OCI-LY3 (cell line): ENCODE results near the gene HIVEP3.

Source experiments
- H2AFZ ChIP-seq: fragments of 200-600, 300-600 bp; shearing (Covaris generic); 2 replicates; pipeline ENCODE4 v1.6.0; 2014; ENCODE audit warnings: antibody characterized with exemption, low read depth, low read length
- H3K27ac ChIP-seq: fragments of 200-600, 300-600 bp; sonication (generic); 2 replicates; pipeline ENCODE4 v1.5.1; 2014; ENCODE audit warnings: mild to moderate bottlenecking, low read length, moderate library complexity, mixed read lengths
- H3K27me3 ChIP-seq: fragments of 200-600, 300-600 bp; sonication (generic); 2 replicates; pipeline ENCODE4 v1.6.1; 2014; ENCODE audit warnings: low read depth, low read length, mixed read lengths
- H3K36me3 ChIP-seq: fragments of 200-600, 300-600 bp; sonication (generic); replicated peaks from 2 replicates; pipeline ENCODE3; 2014; ENCODE audit warnings: low read depth, low read length, mixed read lengths
- H3K4me1 ChIP-seq: fragments of 300-600, 200-600 bp; sonication (generic); 2 replicates; pipeline ENCODE4 v1.6.1; 2014; ENCODE audit warnings: low read length, mixed read lengths
- H3K4me2 ChIP-seq: fragments of 200-600, 300-600 bp; sonication (generic); 2 replicates; pipeline ENCODE4 v1.6.1; 2014; ENCODE audit warnings: low read length, mixed read lengths
- H3K4me3 ChIP-seq: fragments of 300-600, 200-600 bp; sonication (generic); 2 replicates; pipeline ENCODE4 v1.5.1; 2014; ENCODE audit warnings: antibody characterized with exemption, mild to moderate bottlenecking, low read length, moderate library complexity
- H3K79me2 ChIP-seq: fragments of 300-600, 200-600 bp; shearing (Covaris generic); 2 replicates; pipeline ENCODE4 v1.6.1; 2014; ENCODE audit warnings: mild to moderate bottlenecking, low read length, mixed read lengths
- H3K9ac ChIP-seq: fragments of 300-600, 200-600 bp; shearing (Covaris generic); 2 replicates; pipeline ENCODE4 v1.6.0; 2014; ENCODE audit warnings: mild to moderate bottlenecking, low read length, moderate library complexity
- H3K9me3 ChIP-seq: fragments of 200-600, 300-600 bp; shearing (Covaris generic); 2 replicates; pipeline ENCODE4 v1.6.1; 2014; ENCODE audit warnings: low read length, mixed read lengths; ENCODE audit not compliant: insufficient read depth
- H4K20me1 ChIP-seq: fragments of 200-600, 300-600 bp; sonication (generic); 2 replicates; pipeline ENCODE4 v1.6.1; 2016; ENCODE audit warnings: low read length, mixed read lengths; ENCODE audit not compliant: insufficient read depth
- CTCF ChIP-seq: fragments of 200-600, 300-600 bp; sonication (generic); IDR thresholded peaks from 2 replicates; pipeline ENCODE4 v1.5.1; 2014; ENCODE audit warnings: antibody characterized with exemption, low read length, low read depth
- EZH2phosphoT487 ChIP-seq: fragments of 200-600 bp; shearing (Covaris generic); IDR thresholded peaks from 2 replicates; pipeline ENCODE4 v1.6.1; 2018; ENCODE audit warnings: antibody characterized with exemption, mixed run types, low read depth

Gene HIVEP3

GRCh38 chr1:41627491-41628280, 291.0 kb downstream of the HIVEP3 start:
- Histone ChIP-seq H3K9me3 (no peaks in the 10 kb centered on the region), H3K36me3 (peaks cover 48% of the 10 kb centered on the region), H3K4me2 (no peak overlapping the region), H2AFZ (no peak overlapping the region), H3K9ac (no peak overlapping the region), H3K79me2 (peaks cover 99% of the 10 kb centered on the region), H3K27ac (no peak overlapping the region), H3K4me1 (peaks cover 38% of the 10 kb centered on the region), H3K4me3 (no peak overlapping the region), H4K20me1 (peaks cover 92% of the 10 kb centered on the region), H3K27me3 (no peaks in the 10 kb centered on the region)
- no peak for TF ChIP-seq EZH2phosphoT487
- TF ChIP-seq CTCF = no peak

- Histone ChIP-seq H3K4me1 (peaks cover 42% of the 10 kb centered on the region), H3K9me3 (no peaks in the 10 kb centered on the region), H3K4me3 (no peak overlapping the region), H3K27ac (0 out of 2 replicates have a peak overlapping the region, but pooled peaks have one; percentile 14), H4K20me1 (peaks cover 92% of the 10 kb centered on the region), H3K27me3 (no peaks in the 10 kb centered on the region), H2AFZ (no peak overlapping the region), H3K79me2 (peaks cover 99% of the 10 kb centered on the region), H3K36me3 (peaks cover 45% of the 10 kb centered on the region), H3K9ac (no peak overlapping the region), H3K4me2 (no peak overlapping the region)
- TF ChIP-seq EZH2phosphoT487 = no peak
- no peak for TF ChIP-seq CTCF
Measured at GRCh38 chr1:41626616-41627375, 291.9 kb downstream of the HIVEP3 start.

GRCh38 chr1:41626146-41626545, 292.6 kb downstream of the HIVEP3 start:
- peaks cover 42% of the 10 kb centered on the region for H3K4me1 ChIP-seq
- H3K79me2 ChIP-seq = peaks cover 99% of the 10 kb centered on the region
- H3K36me3 ChIP-seq = peaks cover 41% of the 10 kb centered on the region
- no peak overlapping the region for H3K4me2 ChIP-seq
- TF ChIP-seq CTCF (no peak), EZH2phosphoT487 (no peak)
- no peak overlapping the region for H3K9ac ChIP-seq
- H3K9me3 ChIP-seq = no peaks in the 10 kb centered on the region
- no peak overlapping the region for H2AFZ ChIP-seq
- peaks cover 92% of the 10 kb centered on the region for H4K20me1 ChIP-seq
- no peaks in the 10 kb centered on the region for H3K27me3 ChIP-seq
- H3K27ac ChIP-seq = 0 out of 2 replicates have a peak overlapping the region, but pooled peaks have one; percentile 14
- H3K4me3 ChIP-seq = no peak overlapping the region

GRCh38 chr1:41623736-41624135, 295.0 kb downstream of the HIVEP3 start:
- H3K36me3 ChIP-seq = peaks cover 44% of the 10 kb centered on the region
- H3K27me3 ChIP-seq = no peaks in the 10 kb centered on the region
- no peak for TF ChIP-seq CTCF
- no peak for TF ChIP-seq EZH2phosphoT487
- H4K20me1 ChIP-seq = peaks cover 92% of the 10 kb centered on the region
- H3K9me3 ChIP-seq = no peaks in the 10 kb centered on the region
- H3K4me1 ChIP-seq = peaks cover 42% of the 10 kb centered on the region
- H3K4me2 ChIP-seq = peak overlapping the region; percentile 54
- H3K27ac ChIP-seq = peak overlapping the region; percentile 57
- H3K9ac ChIP-seq = no peak overlapping the region
- H3K4me3 ChIP-seq = peak overlapping the region; percentile 32; the same call in 1 of the 2 replicates
- H3K79me2 ChIP-seq = peaks cover 99% of the 10 kb centered on the region
- no peak overlapping the region for H2AFZ ChIP-seq
